HCT116 (cell line): Measurements from ENCODE around the gene HMCN2. TPM values are rescaled to one million over a fixed set of nuclear protein-coding genes. Genes with fewer than 3 reads are reported as not detected.

Source experiments
- ATAC-seq: fragments of 200-7000 bp; cut with Tn5 transposase; 2 replicates; pipeline ENCODE4 v1.9.1; 2020; ENCODE audit warnings: mild to moderate bottlenecking, moderate library complexity
- BruUV-seq: library from RNA; stranded (reverse); fragments of 400-500 nt; replicated peaks from 2 replicates; lab custom pipeline; 2021; lab: Mats Ljungman, UMichigan
- CTCF ChIA-PET: fragments of 300-600 bp; sonication (Branson Sonifier 250); formaldehyde crosslinking; loops from one replicate; lab custom pipeline; 2021; ENCODE audit warnings: antibody characterized with exemption; lab: Charles Lee
- POLR2A ChIA-PET: fragments of 300-600, 350-600 bp; sonication (Branson Sonifier 250); formaldehyde crosslinking; loops from one replicate; lab custom pipeline; 2021; ENCODE audit warnings: antibody characterized with exemption; lab: Charles Lee
- RAD21 ChIA-PET, 2 experiments: fragments of 300-600 bp; sonication (Branson Sonifier 250); formaldehyde crosslinking; loops; one replicate each; lab custom pipeline; 2023; ENCODE audit warnings: low total read pairs in 2 of 2; ENCODE audit not compliant: uncharacterized antibody in 2 of 2, unreplicated experiment in 2 of 2, low non-redundant PET in 1 of 2; lab: Charles Lee
- DNase-seq: peaks from one replicate; pipeline ENCODE4 v3.0.0-alpha.2; 2010; ENCODE audit warnings: low read depth, low spot score
- H2AFZ ChIP-seq: fragments of 200-600 bp; shearing (Covaris generic), sonication (generic); 2 replicates; pipeline ENCODE4 v1.6.1; 2017; ENCODE audit warnings: low read depth, mixed run types, mixed read lengths, antibody characterized with exemption, low read length; ENCODE audit not compliant: poor library complexity, severe bottlenecking
- H3K27ac ChIP-seq: 2 replicates; pipeline ENCODE4 v1.5.1; 2012; ENCODE audit warnings: low read depth, low read length
- H3K27me3 ChIP-seq: fragments of 200-600 bp; sonication (generic); 2 replicates; pipeline ENCODE4 v1.6.1; 2016; ENCODE audit warnings: mixed run types, low read length, mixed read lengths; ENCODE audit not compliant: insufficient read depth
- H3K36me3 ChIP-seq, 2 experiments: fragments of 200-500 bp in 1 of 2; fragments of 200-600 bp in 1 of 2; sonication (Bioruptor generic) in 1 of 2; sonication (generic) in 1 of 2; 2 replicates each; pipeline versions ENCODE4 v1.5.1 to v1.6.1; 2014 to 2016; ENCODE audit warnings: low read length in 2 of 2, inconsistent platforms in 1 of 2, mixed read lengths in 1 of 2, mixed run types in 1 of 2; ENCODE audit not compliant: insufficient read depth in 2 of 2, control insufficient read depth in 1 of 2
- H3K4me1 ChIP-seq, 2 experiments: fragments of 200-600 bp in 1 of 2; sonication (generic) in 1 of 2; 2 replicates each; pipeline versions ENCODE4 v1.5.1 to v1.6.1; 2012 to 2017; ENCODE audit warnings: low read length in 2 of 2, inconsistent platforms in 1 of 2, mild to moderate bottlenecking in 1 of 2, mixed read lengths in 1 of 2, mixed run types in 1 of 2, moderate library complexity in 1 of 2; ENCODE audit not compliant: insufficient read depth in 2 of 2, control insufficient read depth in 1 of 2
- H3K4me2 ChIP-seq: fragments of 200-600 bp; sonication (generic); 2 replicates; pipeline ENCODE4 v1.6.1; 2017; ENCODE audit warnings: mixed run types, low read length, mixed read lengths
- H3K4me3 ChIP-seq, 2 experiments: fragments of 200-600 bp in 1 of 2; sonication (generic) in 1 of 2; replicated peaks in 1 of 2; 2 replicates each; pipeline ENCODE4 v1.5.1; 2011 to 2016; ENCODE audit warnings: low read length in 2 of 2, control low read depth in 1 of 2, low read depth in 1 of 2, mild to moderate bottlenecking in 1 of 2, mixed read lengths in 1 of 2, mixed run types in 1 of 2
- H3K79me2 ChIP-seq: fragments of 200-600 bp; sonication (generic); 2 replicates; pipeline ENCODE4 v1.6.1; 2017; ENCODE audit warnings: mild to moderate bottlenecking, mixed run types, low read length, moderate library complexity, mixed read lengths; ENCODE audit not compliant: insufficient read depth
- H3K9ac ChIP-seq: fragments of 200-600 bp; sonication (generic); 2 replicates; pipeline ENCODE4 v1.6.1; 2016; ENCODE audit warnings: low read length, mixed read lengths
- H3K9me2 ChIP-seq: fragments of 200-600 bp; sonication (generic), shearing (Covaris generic); 2 replicates; pipeline ENCODE4 v1.6.1; 2017; ENCODE audit warnings: mixed run types, mild to moderate bottlenecking, moderate library complexity; ENCODE audit not compliant: insufficient read depth
- H3K9me3 ChIP-seq, 2 experiments: fragments of 200-500 bp in 1 of 2; fragments of 200-600 bp in 1 of 2; sonication (Bioruptor generic) in 1 of 2; sonication (generic) in 1 of 2; 2 replicates each; pipeline ENCODE4 v1.6.1; 2014 to 2017; ENCODE audit warnings: low read length in 2 of 2, mixed read lengths in 2 of 2, inconsistent platforms in 1 of 2, low read depth in 1 of 2, mild to moderate bottlenecking in 1 of 2, mixed run types in 1 of 2, moderate library complexity in 1 of 2; ENCODE audit not compliant: control insufficient read depth in 1 of 2, insufficient read depth in 1 of 2
- H4K20me1 ChIP-seq: fragments of 200-600 bp; sonication (generic), shearing (Covaris generic); 2 replicates; pipeline ENCODE4 v1.6.1; 2017; ENCODE audit warnings: mixed run types, mild to moderate bottlenecking, moderate library complexity; ENCODE audit not compliant: insufficient read depth
- CBX3 ChIP-seq: IDR thresholded peaks from 2 replicates; pipeline ENCODE4 v1.6.1; 2012; ENCODE audit warnings: low read depth
- CEBPB ChIP-seq: IDR thresholded peaks from 2 replicates; pipeline ENCODE4 v1.6.1; 2012; ENCODE audit warnings: low read depth
- EGR1 ChIP-seq: IDR thresholded peaks from 2 replicates; pipeline ENCODE4 v1.6.1; 2012; ENCODE audit warnings: low read depth
- ELF1 ChIP-seq: IDR thresholded peaks from 2 replicates; pipeline ENCODE4 v1.6.1; 2012; ENCODE audit warnings: low read depth, borderline replicate concordance
- EZH2 ChIP-seq: fragments of 200-600 bp; sonication (generic); IDR thresholded peaks from 2 replicates; pipeline ENCODE4 v1.6.1; 2017; ENCODE audit warnings: antibody characterized with exemption, mixed run types
- FOSL1 ChIP-seq: IDR thresholded peaks from 2 replicates; pipeline ENCODE4 v1.6.1; 2012; ENCODE audit warnings: low read depth
- MAX ChIP-seq: IDR thresholded peaks from 2 replicates; pipeline ENCODE4 v1.6.1; 2012
- POLR2A ChIP-seq: IDR thresholded peaks from 2 replicates; pipeline ENCODE4 v1.7.0; 2011; ENCODE audit warnings: borderline replicate concordance; ENCODE audit not compliant: insufficient read depth, insufficient read length; ENCODE audit errors: extremely low read depth
- POLR2AphosphoS5 ChIP-seq: IDR thresholded peaks from 2 replicates; pipeline ENCODE4 v1.6.1; 2011; ENCODE audit warnings: mild to moderate bottlenecking, low read depth, low read length, moderate library complexity
- RAD21 ChIP-seq: IDR thresholded peaks from 2 replicates; pipeline ENCODE4 v1.6.1; 2012; ENCODE audit warnings: low read depth, mild to moderate bottlenecking
- SIN3A ChIP-seq: IDR thresholded peaks from 2 replicates; pipeline ENCODE4 v1.6.1; 2012; ENCODE audit warnings: low read depth
- SRF ChIP-seq: IDR thresholded peaks from 2 replicates; pipeline ENCODE4 v1.6.1; 2012; ENCODE audit warnings: low read depth
- TCF7L2 ChIP-seq: IDR thresholded peaks from 2 replicates; pipeline ENCODE4 v1.7.0; 2011; ENCODE audit warnings: borderline replicate concordance, inconsistent platforms; ENCODE audit not compliant: insufficient read depth, insufficient read length; ENCODE audit errors: extremely low read depth
- YY1 ChIP-seq: IDR thresholded peaks from 2 replicates; pipeline ENCODE4 v1.6.1; 2011; ENCODE audit warnings: low read length, low read depth, moderate library complexity, mild to moderate bottlenecking; ENCODE audit not compliant: insufficient replicate concordance; ENCODE audit errors: extremely low read depth
- ZBTB33 ChIP-seq: IDR thresholded peaks from 2 replicates; pipeline ENCODE4 v1.6.1; 2011; ENCODE audit warnings: mild to moderate bottlenecking, low read length, moderate library complexity; ENCODE audit not compliant: insufficient replicate concordance; ENCODE audit errors: extremely low read depth
- ZFX ChIP-seq: fragments of 450-650 bp; IDR thresholded peaks from 2 replicates; pipeline ENCODE4 v1.6.1; 2017
- ZNF274 ChIP-seq: fragments of 200-500 bp; sonication (Bioruptor generic); IDR thresholded peaks from 2 replicates; pipeline ENCODE4 v1.6.1; 2014; ENCODE audit warnings: mild to moderate bottlenecking, low read depth, low read length, inconsistent platforms
- intact Hi-C: fragments of 100-400 bp; cut with micrococcal nuclease; formaldehyde crosslinking; loops from 2 replicates; pipeline ENCODE4 v1.10.0; 2022
- total RNA-seq: library from RNA; stranded (reverse); gene quantifications from one replicate; pipeline ENCODE4 v1.2.1, GENCODE V29; 2021; ENCODE audit not compliant: unreplicated experiment
- TF ChIP-seq, protein P1 (sequence below): IDR thresholded peaks from 2 replicates; pipeline ENCODE4 v1.6.1; 2012; ENCODE audit warnings: low read depth
- TF ChIP-seq, protein P2 (sequence below): IDR thresholded peaks from 2 replicates; pipeline ENCODE4 v1.6.1; 2012

Gene HMCN2
- total RNA-seq, 1 experiment from 2014 or later, result 0.22 TPM

GRCh38 chr9:130287736-130288135 lies 22.2 kb downstream of the HMCN2 start (continued):
- no peak for TF ChIP-seq TCF7L2
- TF ChIP-seq POLR2AphosphoS5, result no peak
- no peak for TF ChIP-seq ZBTB33
- no peak for TF ChIP-seq YY1

GRCh38 chr9:130288393-130288792 lies 22.8 kb downstream of the HMCN2 start:
- H2AFZ ChIP-seq, result no peak overlapping the region
- no peak overlapping the region for H3K9ac ChIP-seq
- intact Hi-C loops, result no loop called here
- TF ChIP-seq ZNF274 (no peak), ZBTB33 (no peak), SIN3A (no peak), CBX3 (no peak), EZH2 (no peak), MAX (no peak), ZFX (no peak), EGR1 (no peak), SRF (no peak), POLR2A (no peak), YY1 (no peak), CEBPB (no peak), RAD21 (no peak), ELF1 (no peak), POLR2AphosphoS5 (no peak), FOSL1 (no peak)
- TF ChIP-seq, protein P1, sequence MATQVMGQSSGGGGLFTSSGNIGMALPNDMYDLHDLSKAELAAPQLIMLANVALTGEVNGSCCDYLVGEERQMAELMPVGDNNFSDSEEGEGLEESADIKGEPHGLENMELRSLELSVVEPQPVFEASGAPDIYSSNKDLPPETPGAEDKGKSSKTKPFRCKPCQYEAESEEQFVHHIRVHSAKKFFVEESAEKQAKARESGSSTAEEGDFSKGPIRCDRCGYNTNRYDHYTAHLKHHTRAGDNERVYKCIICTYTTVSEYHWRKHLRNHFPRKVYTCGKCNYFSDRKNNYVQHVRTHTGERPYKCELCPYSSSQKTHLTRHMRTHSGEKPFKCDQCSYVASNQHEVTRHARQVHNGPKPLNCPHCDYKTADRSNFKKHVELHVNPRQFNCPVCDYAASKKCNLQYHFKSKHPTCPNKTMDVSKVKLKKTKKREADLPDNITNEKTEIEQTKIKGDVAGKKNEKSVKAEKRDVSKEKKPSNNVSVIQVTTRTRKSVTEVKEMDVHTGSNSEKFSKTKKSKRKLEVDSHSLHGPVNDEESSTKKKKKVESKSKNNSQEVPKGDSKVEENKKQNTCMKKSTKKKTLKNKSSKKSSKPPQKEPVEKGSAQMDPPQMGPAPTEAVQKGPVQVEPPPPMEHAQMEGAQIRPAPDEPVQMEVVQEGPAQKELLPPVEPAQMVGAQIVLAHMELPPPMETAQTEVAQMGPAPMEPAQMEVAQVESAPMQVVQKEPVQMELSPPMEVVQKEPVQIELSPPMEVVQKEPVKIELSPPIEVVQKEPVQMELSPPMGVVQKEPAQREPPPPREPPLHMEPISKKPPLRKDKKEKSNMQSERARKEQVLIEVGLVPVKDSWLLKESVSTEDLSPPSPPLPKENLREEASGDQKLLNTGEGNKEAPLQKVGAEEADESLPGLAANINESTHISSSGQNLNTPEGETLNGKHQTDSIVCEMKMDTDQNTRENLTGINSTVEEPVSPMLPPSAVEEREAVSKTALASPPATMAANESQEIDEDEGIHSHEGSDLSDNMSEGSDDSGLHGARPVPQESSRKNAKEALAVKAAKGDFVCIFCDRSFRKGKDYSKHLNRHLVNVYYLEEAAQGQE, result no peak
- TF ChIP-seq, protein P2, sequence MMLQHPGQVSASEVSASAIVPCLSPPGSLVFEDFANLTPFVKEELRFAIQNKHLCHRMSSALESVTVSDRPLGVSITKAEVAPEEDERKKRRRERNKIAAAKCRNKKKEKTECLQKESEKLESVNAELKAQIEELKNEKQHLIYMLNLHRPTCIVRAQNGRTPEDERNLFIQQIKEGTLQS, result no peak
- CTCF ChIA-PET, result no interaction called here
- H4K20me1 ChIP-seq, result no peaks in the 10 kb centered on the region
- H3K4me3 ChIP-seq, result no peak overlapping the region
- BruUV-seq, result no TSS peak
- H3K9me3 ChIP-seq, result no peaks in the 10 kb centered on the region
- H3K4me1 ChIP-seq, result no peaks in the 10 kb centered on the region
- ATAC-seq, result no peak
- no peaks in the 10 kb centered on the region for H3K9me2 ChIP-seq
- H3K4me2 ChIP-seq, result no peak overlapping the region
- no peaks in the 10 kb centered on the region for H3K79me2 ChIP-seq
- no peak for DNase-seq
- RAD21 ChIA-PET, result no interaction called here
- H3K27ac ChIP-seq, result no peak overlapping the region
- peaks cover 72% of the 10 kb centered on the region for H3K27me3 ChIP-seq
- H3K36me3 ChIP-seq, result no peaks in the 10 kb centered on the region
- POLR2A ChIA-PET, result no interaction called here
